Measurements from ENCODE around the gene ZNF587. TPM values are rescaled to one million over a fixed set of nuclear protein-coding genes. Genes with fewer than 3 reads are reported as not detected.

ZNF587 gene
- total RNA-seq, 1 experiment from 2014 or later, result 16.3 TPM

DNA sequence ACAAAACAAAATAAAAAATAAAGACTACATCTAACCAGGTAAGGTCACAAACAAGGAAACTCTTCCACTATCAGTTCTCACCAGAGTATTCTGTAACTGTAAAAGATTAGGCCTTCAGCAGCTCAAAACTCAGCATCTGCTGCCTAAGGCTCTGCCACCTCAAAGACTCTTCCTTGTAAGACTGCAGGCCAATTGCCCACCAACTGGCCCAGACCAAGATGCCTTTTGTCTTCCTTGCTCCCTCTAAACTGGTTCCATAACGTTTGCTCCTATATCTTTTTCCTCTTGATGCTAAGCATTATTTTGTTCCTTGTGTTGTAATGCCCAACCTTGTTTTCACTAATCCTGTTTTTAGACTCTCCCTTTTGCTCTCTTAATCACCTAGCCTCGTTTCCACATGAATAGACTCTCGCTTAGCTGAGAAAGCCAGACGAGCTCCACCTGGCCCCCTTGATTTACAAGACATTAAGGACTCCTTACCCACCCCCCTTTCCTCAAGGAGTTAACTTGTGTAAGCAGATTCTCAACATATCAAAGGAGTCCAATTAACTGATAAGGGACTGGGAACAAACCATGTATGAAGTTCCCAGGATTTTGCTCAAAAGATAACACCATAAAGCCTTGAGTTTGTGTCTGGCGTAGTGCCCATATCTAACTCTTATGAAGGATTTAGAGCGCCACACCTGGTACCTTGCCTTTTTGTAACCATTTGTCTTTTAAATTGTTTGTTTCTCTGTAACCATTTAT, 37.7 kb downstream of the ZNF587 start:
- BruUV-seq (replicated peaks), result TSS peak; percentile 22
- Histone ChIP-seq H3K27ac (ENCODE audit: low read length) (no peak overlapping the region), H3K4me3 (ENCODE audit: low read length) (no peak overlapping the region), H3K36me3 (ENCODE audit: low read depth, low read length) (peaks cover 12% of the 10 kb centered on the region), H3K9ac (ENCODE audit: low read length) (no peak overlapping the region), H3K79me2 (ENCODE audit: low read length) (no peaks in the 10 kb centered on the region), H3K4me2 (ENCODE audit: low read length) (no peak overlapping the region), H3K9me2 (replicated peaks; ENCODE audit: low read length) (no peaks in the 10 kb centered on the region), H3K27me3 (ENCODE audit: low read length) (no peaks in the 10 kb centered on the region), H4K20me1 (ENCODE audit: low read length) (no peaks in the 10 kb centered on the region), H3K4me1 (ENCODE audit: insufficient read depth, low read length) (no peaks in the 10 kb centered on the region), H3K9me3 (ENCODE audit: low read length) (peaks cover 9% of the 10 kb centered on the region), H2AFZ (ENCODE audit: low read length) (no peak overlapping the region), H3F3A (ENCODE audit: low read length, unreplicated experiment) (no peaks in the 10 kb centered on the region)
- DNase-seq, result no peak
- POLR2A ChIA-PET (ENCODE audit: unreplicated experiment), result no interaction called here
- CTCF ChIA-PET, result no interaction called here
- no peak for TF ChIP-seq EZH2 (IDR thresholded peaks at IDR 0.05; ENCODE audit: low read length, unreplicated experiment)
- no peak for TF ChIP-seq EZH2phosphoT487 (IDR thresholded peaks at IDR 0.05; ENCODE audit: borderline replicate concordance, low read length)
- TF ChIP-seq, protein P1, sequence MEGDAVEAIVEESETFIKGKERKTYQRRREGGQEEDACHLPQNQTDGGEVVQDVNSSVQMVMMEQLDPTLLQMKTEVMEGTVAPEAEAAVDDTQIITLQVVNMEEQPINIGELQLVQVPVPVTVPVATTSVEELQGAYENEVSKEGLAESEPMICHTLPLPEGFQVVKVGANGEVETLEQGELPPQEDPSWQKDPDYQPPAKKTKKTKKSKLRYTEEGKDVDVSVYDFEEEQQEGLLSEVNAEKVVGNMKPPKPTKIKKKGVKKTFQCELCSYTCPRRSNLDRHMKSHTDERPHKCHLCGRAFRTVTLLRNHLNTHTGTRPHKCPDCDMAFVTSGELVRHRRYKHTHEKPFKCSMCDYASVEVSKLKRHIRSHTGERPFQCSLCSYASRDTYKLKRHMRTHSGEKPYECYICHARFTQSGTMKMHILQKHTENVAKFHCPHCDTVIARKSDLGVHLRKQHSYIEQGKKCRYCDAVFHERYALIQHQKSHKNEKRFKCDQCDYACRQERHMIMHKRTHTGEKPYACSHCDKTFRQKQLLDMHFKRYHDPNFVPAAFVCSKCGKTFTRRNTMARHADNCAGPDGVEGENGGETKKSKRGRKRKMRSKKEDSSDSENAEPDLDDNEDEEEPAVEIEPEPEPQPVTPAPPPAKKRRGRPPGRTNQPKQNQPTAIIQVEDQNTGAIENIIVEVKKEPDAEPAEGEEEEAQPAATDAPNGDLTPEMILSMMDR (conservative IDR thresholded peaks at IDR 0.05; ENCODE audit: low read depth, low read length), result no peak
- intact Hi-C loops (cut with micrococcal nuclease), result no loop called here
- no peak for ATAC-seq

DNA sequence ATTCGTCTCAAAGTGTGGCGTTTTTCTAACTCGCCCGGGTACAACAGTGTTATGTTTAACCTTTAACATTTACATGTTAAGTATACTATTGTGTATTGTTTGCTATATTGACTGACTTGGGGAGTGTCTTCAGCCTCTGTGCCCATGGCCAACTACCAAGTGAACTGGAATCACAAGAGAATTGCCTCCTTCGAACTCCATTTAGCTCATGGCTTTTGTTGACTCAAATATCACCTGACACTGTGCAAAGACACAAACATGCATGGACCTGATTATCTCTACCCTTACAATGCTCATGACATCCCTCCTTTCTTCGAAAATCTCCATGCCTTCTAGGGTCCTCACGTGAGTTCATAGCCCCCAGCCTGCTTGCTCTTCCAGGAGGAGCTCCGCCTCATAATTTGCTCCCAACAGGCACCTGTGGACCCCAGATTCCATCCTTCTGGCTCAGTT, 38.5 kb downstream of the ZNF587 start:
- ATAC-seq, result no peak

More for the DNA sequence above, 38.5 kb downstream of the ZNF587 start:
- H3F3A ChIP-seq (ENCODE audit: low read length, unreplicated experiment), result no peaks in the 10 kb centered on the region
- no peak overlapping the region for H3K27ac ChIP-seq (ENCODE audit: low read length)
- H3K9ac ChIP-seq (ENCODE audit: low read length), result no peak overlapping the region
- no TSS peak for BruUV-seq (replicated peaks)
- POLR2A ChIA-PET (ENCODE audit: unreplicated experiment), result no interaction called here
- H3K4me1 ChIP-seq (ENCODE audit: insufficient read depth, low read length), result no peaks in the 10 kb centered on the region
- no peaks in the 10 kb centered on the region for H3K9me2 ChIP-seq (replicated peaks; ENCODE audit: low read length)
- no peaks in the 10 kb centered on the region for H3K27me3 ChIP-seq (ENCODE audit: low read length)
- TF ChIP-seq EZH2phosphoT487 (IDR thresholded peaks at IDR 0.05; ENCODE audit: borderline replicate concordance, low read length) (no peak), EZH2 (IDR thresholded peaks at IDR 0.05; ENCODE audit: low read length, unreplicated experiment) (no peak)
- TF ChIP-seq, protein P1 (conservative IDR thresholded peaks at IDR 0.05; ENCODE audit: low read depth, low read length), result no peak
- no peaks in the 10 kb centered on the region for H3K79me2 ChIP-seq (ENCODE audit: low read length)
- intact Hi-C loops (cut with micrococcal nuclease), result no loop called here
- peaks cover 9% of the 10 kb centered on the region for H3K9me3 ChIP-seq (ENCODE audit: low read length)
- no peak overlapping the region for H2AFZ ChIP-seq (ENCODE audit: low read length)
- peaks cover 12% of the 10 kb centered on the region for H3K36me3 ChIP-seq (ENCODE audit: low read depth, low read length)
- CTCF ChIA-PET, result no interaction called here
- no peak overlapping the region for H3K4me2 ChIP-seq (ENCODE audit: low read length)
- no peak for DNase-seq
- H4K20me1 ChIP-seq (ENCODE audit: low read length), result no peaks in the 10 kb centered on the region
- H3K4me3 ChIP-seq (ENCODE audit: low read length), result no peak overlapping the region
